GM23338 (cell line): Measurements from ENCODE around the gene CDH5. TPM values are rescaled to one million over a fixed set of nuclear protein-coding genes. Genes with fewer than 3 reads are reported as not detected.

Experiments
- ATAC-seq: fragments of 200-7000 bp; cut with Tn5 transposase; 3 replicates; pipeline ENCODE4 v1.9.1; 2020
- DNase-seq: peaks from one replicate; pipeline ENCODE4 v3.0.0-alpha.2; 2015; ENCODE audit warnings: low spot score
- H2AFZ ChIP-seq: fragments of 200-600 bp; sonication (generic); 2 replicates; pipeline ENCODE4 v1.8.0; 2016; ENCODE audit warnings: antibody characterized with exemption, mild to moderate bottlenecking, moderate library complexity
- H3F3A ChIP-seq: fragments of 200-600 bp; sonication (generic); replicated peaks from 2 replicates; pipeline ENCODE4 v1.8.0; 2017; ENCODE audit warnings: antibody characterized with exemption, mixed run types, low read depth
- H3K27ac ChIP-seq: fragments of 200-600 bp; sonication (generic); 2 replicates; pipeline ENCODE4 v1.6.1; 2016; ENCODE audit warnings: low read depth
- H3K27me3 ChIP-seq: fragments of 200-600 bp; sonication (generic); 2 replicates; pipeline ENCODE4 v1.8.0; 2016; ENCODE audit warnings: mild to moderate bottlenecking, mixed run types, moderate library complexity; ENCODE audit not compliant: insufficient read depth
- H3K36me3 ChIP-seq: fragments of 200-600 bp; sonication (generic); 2 replicates; pipeline ENCODE4 v1.8.0; 2016; ENCODE audit warnings: mild to moderate bottlenecking; ENCODE audit not compliant: insufficient read depth
- H3K4me1 ChIP-seq: fragments of 200-600 bp; sonication (generic); 2 replicates; pipeline ENCODE4 v1.8.0; 2016; ENCODE audit warnings: mild to moderate bottlenecking, moderate library complexity; ENCODE audit not compliant: insufficient read depth
- H3K4me2 ChIP-seq: fragments of 200-600 bp; sonication (generic); 2 replicates; pipeline ENCODE4 v1.7.1; 2017; ENCODE audit warnings: mixed run types
- H3K4me3 ChIP-seq: fragments of 200-600 bp; sonication (generic); 2 replicates; pipeline ENCODE4 v1.6.1; 2016; ENCODE audit warnings: mixed run types
- H3K79me2 ChIP-seq: fragments of 200-600 bp; sonication (generic); replicated peaks from 2 replicates; pipeline ENCODE4 v1.8.0; 2017; ENCODE audit warnings: mild to moderate bottlenecking; ENCODE audit not compliant: insufficient read depth
- H3K9me2 ChIP-seq: fragments of 200-600 bp; sonication (generic); 2 replicates; pipeline ENCODE4 v1.8.0; 2017; ENCODE audit not compliant: insufficient read depth
- H4K20me1 ChIP-seq: fragments of 200-600 bp; sonication (generic); replicated peaks from 2 replicates; pipeline ENCODE4 v1.8.0; 2017; ENCODE audit warnings: mild to moderate bottlenecking; ENCODE audit not compliant: insufficient read depth
- H3K27ac Mint-ChIP-seq: 2 replicates; pipeline ENCODE4 v1.8.0; 2020; ENCODE audit warnings: inconsistent platforms, mild to moderate bottlenecking, moderate library complexity, mixed read lengths
- H3K27me3 Mint-ChIP-seq: 3 replicates; pipeline ENCODE4 v1.8.0; 2022; ENCODE audit warnings: low read depth, mild to moderate bottlenecking, moderate library complexity, mixed read lengths, inconsistent platforms; ENCODE audit not compliant: insufficient read depth, poor library complexity
- H3K36me3 Mint-ChIP-seq: 3 replicates; pipeline ENCODE4 v1.8.0; 2021; ENCODE audit warnings: low read depth, mild to moderate bottlenecking, inconsistent platforms, moderate library complexity, mixed read lengths
- H3K4me1 Mint-ChIP-seq: 3 replicates; pipeline ENCODE4 v1.8.0; 2020; ENCODE audit warnings: mild to moderate bottlenecking, inconsistent platforms, mixed read lengths
- H3K4me3 Mint-ChIP-seq: 3 replicates; pipeline ENCODE4 v1.8.0; 2021; ENCODE audit warnings: moderate library complexity, mild to moderate bottlenecking, inconsistent platforms, mixed read lengths
- H3K9me3 Mint-ChIP-seq: 3 replicates; pipeline ENCODE4 v1.8.0; 2020; ENCODE audit warnings: moderate library complexity, mild to moderate bottlenecking, inconsistent platforms, mixed read lengths
- CREB1 ChIP-seq: fragments of 250-450 bp; sonication (Bioruptor Pico); IDR thresholded peaks from 2 replicates; pipeline ENCODE4 v1.5.0; 2020; ENCODE audit warnings: low read depth, mild to moderate bottlenecking, moderate library complexity
- EZH2 ChIP-seq: fragments of 200-600 bp; sonication (generic); IDR thresholded peaks from one replicate; pipeline ENCODE4 v1.8.0; 2017; ENCODE audit warnings: antibody characterized with exemption, mild to moderate bottlenecking, low read depth; ENCODE audit not compliant: unreplicated experiment
- EZH2phosphoT487 ChIP-seq: fragments of 200-600 bp; sonication (generic); IDR thresholded peaks from one replicate; pipeline ENCODE4 v1.8.1; 2018; ENCODE audit warnings: antibody characterized with exemption; ENCODE audit not compliant: unreplicated experiment
- JUNB ChIP-seq: IDR thresholded peaks from one replicate; pipeline ENCODE4 v1.6.1; 2016; ENCODE audit warnings: antibody characterized with exemption; ENCODE audit not compliant: unreplicated experiment
- NANOG ChIP-seq: IDR thresholded peaks from 2 replicates; pipeline ENCODE4 v1.6.1; 2016; ENCODE audit warnings: antibody characterized with exemption, borderline replicate concordance
- POLR2AphosphoS5 ChIP-seq: IDR thresholded peaks from 2 replicates; pipeline ENCODE4 v1.6.1; 2016; ENCODE audit warnings: antibody characterized with exemption, low read depth
- REST ChIP-seq: IDR thresholded peaks from one replicate; pipeline ENCODE4 v1.6.1; 2018; ENCODE audit warnings: antibody characterized with exemption; ENCODE audit not compliant: unreplicated experiment
- STAT1 ChIP-seq: IDR thresholded peaks from one replicate; pipeline ENCODE4 v1.6.1; 2016; ENCODE audit warnings: antibody characterized with exemption; ENCODE audit not compliant: unreplicated experiment
- ZNF114 ChIP-seq: fragments of 250-450 bp; sonication (Bioruptor Pico); IDR thresholded peaks from 2 replicates; pipeline ENCODE4 v1.5.0; 2020; ENCODE audit warnings: mild to moderate bottlenecking, moderate library complexity
- ZNF331 ChIP-seq: fragments of 250-450 bp; sonication (Bioruptor Pico); IDR thresholded peaks from 2 replicates; pipeline ENCODE4 v1.5.0; 2020; ENCODE audit warnings: low read depth, mild to moderate bottlenecking, moderate library complexity
- ZNF462 ChIP-seq: fragments of 250-450 bp; sonication (Bioruptor Pico); IDR thresholded peaks from 2 replicates; pipeline ENCODE4 v1.5.0; 2020; ENCODE audit warnings: mild to moderate bottlenecking, moderate library complexity
- polyA plus RNA-seq: library from polyadenylated mRNA; unstranded; fragments of >200 nt; fragmentation: Nextera tagmentation; extraction: Ambion mirVana; gene quantifications from 2 replicates; pipeline ENCODE4 v1.2.1, GENCODE V29; 2016
- total RNA-seq: library from RNA; depleted of rRNA; stranded (reverse); fragments of >200 nt; shearing (Covaris generic); gene quantifications from 2 replicates; pipeline ENCODE4 v1.2.3, GENCODE V29; 2014
- TF ChIP-seq, protein P1 (sequence below): IDR thresholded peaks from 2 replicates; pipeline ENCODE4 v1.6.1; 2016; ENCODE audit warnings: antibody characterized with exemption
- TF ChIP-seq, protein P2 (sequence below), 2 experiments: fragments of 200-600 bp in 1 of 2; sonication (generic) in 1 of 2; conservative IDR thresholded peaks; 2 replicates each; pipeline versions ENCODE4 v1.5.1 to v1.6.1; 2016 to 2017; ENCODE audit warnings: antibody characterized with exemption in 2 of 2, low read depth in 2 of 2, mild to moderate bottlenecking in 2 of 2, moderate library complexity in 1 of 2

The CDH5 gene
- total and polyA plus RNA-seq, 2 experiments from 2014 or later, result 0.18 TPM; not detected in 1

DNA sequence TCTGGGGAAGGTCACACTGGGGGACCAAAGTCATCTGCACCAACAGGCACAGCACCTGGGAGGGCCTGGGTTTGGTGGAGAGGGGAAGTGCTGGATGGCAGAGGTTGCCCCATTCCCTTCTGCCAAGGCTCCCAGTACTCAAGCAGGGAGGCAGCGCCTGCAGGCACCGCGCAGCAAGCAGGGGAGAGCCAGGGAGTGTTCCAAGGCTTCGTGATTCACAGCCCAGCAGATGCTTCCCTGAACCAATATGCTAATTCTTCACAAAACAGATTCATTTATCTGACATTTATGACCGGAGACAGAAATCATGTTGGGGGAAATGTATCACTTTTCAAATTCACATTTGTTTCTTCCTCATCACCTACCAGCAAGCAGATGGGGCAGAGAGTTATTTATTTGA is 13.4 kb upstream of the CDH5 start:
- no peak for ATAC-seq
- H3K27ac Mint-ChIP-seq, result no peak overlapping the region

More for the DNA sequence above, 13.4 kb upstream of the CDH5 start:
- Mint-ChIP-seq H3K4me1 (peaks cover 11% of the 10 kb centered on the region), H3K36me3 (no peaks in the 10 kb centered on the region; the same call in 2 of the 3 replicates), H3K27me3 (peaks cover 5% of the 10 kb centered on the region), H3K4me3 (no peak overlapping the region), H3K9me3 (peaks cover 3% of the 10 kb centered on the region; the same call in 2 of the 3 replicates)
- no peak overlapping the region for H3K27ac ChIP-seq
- no peaks in the 10 kb centered on the region for H3K9me2 ChIP-seq
- no peaks in the 10 kb centered on the region for H4K20me1 ChIP-seq
- H3K4me1 ChIP-seq, result no peaks in the 10 kb centered on the region
- no peaks in the 10 kb centered on the region for H3K27me3 ChIP-seq
- no peaks in the 10 kb centered on the region for H3K79me2 ChIP-seq
- no peak overlapping the region for H3K4me2 ChIP-seq
- no peaks in the 10 kb centered on the region for H3F3A ChIP-seq
- no peak overlapping the region for H3K4me3 ChIP-seq
- H2AFZ ChIP-seq, result no peak overlapping the region; the same call in 1 of the 2 replicates
- H3K36me3 ChIP-seq, result no peaks in the 10 kb centered on the region
- TF ChIP-seq NANOG, result no peak
- no peak for TF ChIP-seq JUNB
- no peak for TF ChIP-seq EZH2
- no peak for TF ChIP-seq ZNF331 (CRISPR knock-in tag)
- no peak for TF ChIP-seq EZH2phosphoT487
- TF ChIP-seq ZNF462 (CRISPR knock-in tag), result no peak
- TF ChIP-seq, protein P1, sequence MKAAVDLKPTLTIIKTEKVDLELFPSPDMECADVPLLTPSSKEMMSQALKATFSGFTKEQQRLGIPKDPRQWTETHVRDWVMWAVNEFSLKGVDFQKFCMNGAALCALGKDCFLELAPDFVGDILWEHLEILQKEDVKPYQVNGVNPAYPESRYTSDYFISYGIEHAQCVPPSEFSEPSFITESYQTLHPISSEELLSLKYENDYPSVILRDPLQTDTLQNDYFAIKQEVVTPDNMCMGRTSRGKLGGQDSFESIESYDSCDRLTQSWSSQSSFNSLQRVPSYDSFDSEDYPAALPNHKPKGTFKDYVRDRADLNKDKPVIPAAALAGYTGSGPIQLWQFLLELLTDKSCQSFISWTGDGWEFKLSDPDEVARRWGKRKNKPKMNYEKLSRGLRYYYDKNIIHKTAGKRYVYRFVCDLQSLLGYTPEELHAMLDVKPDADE, result no peak
- TF ChIP-seq REST, result no peak
- no peak for TF ChIP-seq POLR2AphosphoS5
- no peak for TF ChIP-seq CREB1 (CRISPR knock-in tag)
- TF ChIP-seq STAT1, result no peak
- TF ChIP-seq, protein P2, sequence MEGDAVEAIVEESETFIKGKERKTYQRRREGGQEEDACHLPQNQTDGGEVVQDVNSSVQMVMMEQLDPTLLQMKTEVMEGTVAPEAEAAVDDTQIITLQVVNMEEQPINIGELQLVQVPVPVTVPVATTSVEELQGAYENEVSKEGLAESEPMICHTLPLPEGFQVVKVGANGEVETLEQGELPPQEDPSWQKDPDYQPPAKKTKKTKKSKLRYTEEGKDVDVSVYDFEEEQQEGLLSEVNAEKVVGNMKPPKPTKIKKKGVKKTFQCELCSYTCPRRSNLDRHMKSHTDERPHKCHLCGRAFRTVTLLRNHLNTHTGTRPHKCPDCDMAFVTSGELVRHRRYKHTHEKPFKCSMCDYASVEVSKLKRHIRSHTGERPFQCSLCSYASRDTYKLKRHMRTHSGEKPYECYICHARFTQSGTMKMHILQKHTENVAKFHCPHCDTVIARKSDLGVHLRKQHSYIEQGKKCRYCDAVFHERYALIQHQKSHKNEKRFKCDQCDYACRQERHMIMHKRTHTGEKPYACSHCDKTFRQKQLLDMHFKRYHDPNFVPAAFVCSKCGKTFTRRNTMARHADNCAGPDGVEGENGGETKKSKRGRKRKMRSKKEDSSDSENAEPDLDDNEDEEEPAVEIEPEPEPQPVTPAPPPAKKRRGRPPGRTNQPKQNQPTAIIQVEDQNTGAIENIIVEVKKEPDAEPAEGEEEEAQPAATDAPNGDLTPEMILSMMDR (conservative IDR thresholded peaks at IDR 0.05; ENCODE audit: low read depth in 2 of 2), result no peak
- no peak for TF ChIP-seq ZNF114 (CRISPR knock-in tag)
- DNase-seq, result no peak
